Measurements from ENCODE around the gene CACNA1B.

DNA sequence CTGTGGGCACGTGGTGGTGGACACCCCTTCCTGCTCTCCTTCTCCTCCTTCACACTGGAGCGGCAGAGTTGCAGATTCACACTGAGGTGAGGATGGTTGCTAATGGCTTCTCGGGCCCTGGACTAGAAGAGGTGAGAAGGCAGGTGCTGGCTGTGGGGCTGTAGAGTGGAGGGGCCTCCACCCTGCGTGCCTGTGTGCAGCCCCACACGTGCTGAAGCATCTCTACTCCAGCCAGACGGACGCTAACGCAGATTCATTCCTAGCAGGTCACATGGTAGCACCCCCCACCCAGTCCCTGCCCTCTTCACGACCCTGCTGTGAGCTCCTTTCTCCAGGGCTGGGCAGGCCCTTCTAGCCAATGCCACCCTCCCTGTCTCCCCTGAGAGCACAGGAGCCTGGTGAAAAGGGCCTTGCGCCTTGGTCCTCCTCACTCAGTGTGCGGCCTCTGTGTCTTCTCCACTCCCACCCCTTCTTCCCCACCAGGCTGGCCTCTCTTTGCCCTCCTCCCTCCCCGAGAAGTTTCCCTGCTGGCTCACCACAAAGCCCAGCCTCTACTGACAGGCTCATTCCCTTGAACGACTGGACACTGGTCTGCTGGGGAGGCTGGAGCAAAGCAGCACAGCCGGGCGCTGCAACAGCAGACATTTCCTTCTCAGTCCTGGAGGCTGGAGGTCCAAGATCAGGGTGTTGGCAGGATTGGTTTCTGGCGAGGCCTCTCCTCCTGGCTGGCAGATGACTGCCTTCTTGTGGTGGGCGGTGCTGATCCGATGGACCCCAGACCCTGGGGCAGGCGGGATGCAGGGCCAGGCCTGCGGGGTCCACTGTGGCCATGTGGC, 14.2 kb downstream of the CACNA1B start:
- no peak for TF ChIP-seq POLR2A (IDR thresholded peaks at IDR 0.05)
- TF ChIP-seq, protein P1, sequence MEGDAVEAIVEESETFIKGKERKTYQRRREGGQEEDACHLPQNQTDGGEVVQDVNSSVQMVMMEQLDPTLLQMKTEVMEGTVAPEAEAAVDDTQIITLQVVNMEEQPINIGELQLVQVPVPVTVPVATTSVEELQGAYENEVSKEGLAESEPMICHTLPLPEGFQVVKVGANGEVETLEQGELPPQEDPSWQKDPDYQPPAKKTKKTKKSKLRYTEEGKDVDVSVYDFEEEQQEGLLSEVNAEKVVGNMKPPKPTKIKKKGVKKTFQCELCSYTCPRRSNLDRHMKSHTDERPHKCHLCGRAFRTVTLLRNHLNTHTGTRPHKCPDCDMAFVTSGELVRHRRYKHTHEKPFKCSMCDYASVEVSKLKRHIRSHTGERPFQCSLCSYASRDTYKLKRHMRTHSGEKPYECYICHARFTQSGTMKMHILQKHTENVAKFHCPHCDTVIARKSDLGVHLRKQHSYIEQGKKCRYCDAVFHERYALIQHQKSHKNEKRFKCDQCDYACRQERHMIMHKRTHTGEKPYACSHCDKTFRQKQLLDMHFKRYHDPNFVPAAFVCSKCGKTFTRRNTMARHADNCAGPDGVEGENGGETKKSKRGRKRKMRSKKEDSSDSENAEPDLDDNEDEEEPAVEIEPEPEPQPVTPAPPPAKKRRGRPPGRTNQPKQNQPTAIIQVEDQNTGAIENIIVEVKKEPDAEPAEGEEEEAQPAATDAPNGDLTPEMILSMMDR (IDR thresholded peaks at IDR 0.05), result no peak

Measured in upper lobe of left lung (tissue), 4 donors.